HUES48 (cell line): ENCODE data around the gene MOV10L1.

Experiments
- H3K27ac ChIP-seq: one replicate; pipeline ENCODE4 v1.7.0; 2013; ENCODE audit warnings: low read depth, low read length, inconsistent platforms
- H3K27me3 ChIP-seq: 2 replicates; pipeline ENCODE4 v1.6.1; 2013; ENCODE audit warnings: mild to moderate bottlenecking, low read length; ENCODE audit not compliant: control insufficient read depth, insufficient read depth
- H3K36me3 ChIP-seq: 2 replicates; pipeline ENCODE4 v1.6.1; 2013; ENCODE audit warnings: low read length; ENCODE audit not compliant: control insufficient read depth, insufficient read depth
- H3K4me1 ChIP-seq: 2 replicates; pipeline ENCODE4 v1.6.1; 2013; ENCODE audit warnings: mild to moderate bottlenecking, low read length; ENCODE audit not compliant: control insufficient read depth, insufficient read depth
- H3K4me3 ChIP-seq: 2 replicates; pipeline ENCODE4 v1.5.1; 2013; ENCODE audit warnings: mild to moderate bottlenecking, low read depth, low read length
- H3K9ac ChIP-seq: 2 replicates; pipeline ENCODE4 v1.6.1; 2013; ENCODE audit warnings: mild to moderate bottlenecking, low read depth, low read length, moderate library complexity
- H3K9me3 ChIP-seq: 2 replicates; pipeline ENCODE4 v1.6.1; 2013; ENCODE audit warnings: low read length; ENCODE audit not compliant: control insufficient read depth, insufficient read depth

The MOV10L1 gene

GRCh38 chr22:50175921-50176849 lies 86.4 kb downstream of the MOV10L1 start:
- Histone ChIP-seq H3K9me3 (no peaks in the 10 kb centered on the region), H3K36me3 (0 out of 2 replicates have a peak, but pooled peaks cover 4% of the 10 kb centered on the region), H3K9ac (no peak overlapping the region), H3K4me1 (no peaks in the 10 kb centered on the region), H3K27ac (no peak overlapping the region), H3K4me3 (no peak overlapping the region), H3K27me3 (peaks cover 4% of the 10 kb centered on the region; the same call in 1 of the 2 replicates)

DNA sequence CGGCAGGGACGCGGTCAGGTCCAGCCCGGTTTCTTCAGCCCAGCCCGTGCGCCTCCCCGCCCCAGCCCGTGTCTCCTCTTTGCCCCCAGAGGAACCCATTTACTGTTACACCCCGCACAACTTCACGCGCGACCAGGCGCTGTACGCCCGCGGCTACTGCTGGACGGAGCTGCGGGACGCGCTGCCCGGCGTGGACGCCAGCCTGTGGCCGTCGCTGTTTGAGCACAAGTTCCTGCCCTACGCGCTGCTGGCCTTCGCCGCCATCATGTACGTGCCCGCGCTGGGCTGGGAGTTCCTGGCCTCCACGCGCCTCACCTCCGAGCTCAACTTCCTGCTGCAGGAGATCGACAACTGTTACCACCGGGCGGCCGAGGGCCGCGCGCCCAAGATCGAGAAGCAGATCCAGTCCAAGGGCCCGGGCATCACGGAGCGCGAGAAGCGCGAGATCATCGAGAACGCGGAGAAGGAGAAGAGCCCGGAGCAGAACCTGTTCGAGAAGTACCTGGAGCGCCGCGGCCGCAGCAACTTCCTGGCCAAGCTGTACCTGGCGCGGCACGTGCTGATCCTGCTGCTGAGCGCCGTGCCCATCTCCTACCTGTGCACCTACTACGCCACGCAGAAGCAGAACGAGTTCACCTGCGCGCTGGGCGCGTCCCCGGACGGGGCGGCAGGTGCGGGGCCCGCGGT lies 87.2 kb downstream of the MOV10L1 start:
- Histone ChIP-seq H3K27me3 (no peaks in the 10 kb centered on the region), H3K4me3 (no peak overlapping the region), H3K9me3 (no peaks in the 10 kb centered on the region), H3K4me1 (no peaks in the 10 kb centered on the region), H3K9ac (no peak overlapping the region), H3K36me3 (0 out of 2 replicates have a peak, but pooled peaks cover 4% of the 10 kb centered on the region), H3K27ac (no peak overlapping the region)

GRCh38 chr22:50177537-50178470 lies 88.0 kb downstream of the MOV10L1 start:
- Histone ChIP-seq H3K4me1 (no peaks in the 10 kb centered on the region), H3K36me3 (0 out of 2 replicates have a peak, but pooled peaks cover 4% of the 10 kb centered on the region), H3K9ac (no peak overlapping the region), H3K4me3 (no peak overlapping the region), H3K9me3 (no peaks in the 10 kb centered on the region), H3K27ac (no peak overlapping the region), H3K27me3 (no peaks in the 10 kb centered on the region)

- Histone ChIP-seq H3K4me1 (no peaks in the 10 kb centered on the region), H3K4me3 (no peak overlapping the region), H3K27me3 (no peaks in the 10 kb centered on the region), H3K36me3 (0 out of 2 replicates have a peak, but pooled peaks cover 4% of the 10 kb centered on the region), H3K9ac (no peak overlapping the region), H3K27ac (no peak overlapping the region), H3K9me3 (no peaks in the 10 kb centered on the region)
Observed at GRCh38 chr22:50178471-50178864, 88.7 kb downstream of the MOV10L1 start.

DNA sequence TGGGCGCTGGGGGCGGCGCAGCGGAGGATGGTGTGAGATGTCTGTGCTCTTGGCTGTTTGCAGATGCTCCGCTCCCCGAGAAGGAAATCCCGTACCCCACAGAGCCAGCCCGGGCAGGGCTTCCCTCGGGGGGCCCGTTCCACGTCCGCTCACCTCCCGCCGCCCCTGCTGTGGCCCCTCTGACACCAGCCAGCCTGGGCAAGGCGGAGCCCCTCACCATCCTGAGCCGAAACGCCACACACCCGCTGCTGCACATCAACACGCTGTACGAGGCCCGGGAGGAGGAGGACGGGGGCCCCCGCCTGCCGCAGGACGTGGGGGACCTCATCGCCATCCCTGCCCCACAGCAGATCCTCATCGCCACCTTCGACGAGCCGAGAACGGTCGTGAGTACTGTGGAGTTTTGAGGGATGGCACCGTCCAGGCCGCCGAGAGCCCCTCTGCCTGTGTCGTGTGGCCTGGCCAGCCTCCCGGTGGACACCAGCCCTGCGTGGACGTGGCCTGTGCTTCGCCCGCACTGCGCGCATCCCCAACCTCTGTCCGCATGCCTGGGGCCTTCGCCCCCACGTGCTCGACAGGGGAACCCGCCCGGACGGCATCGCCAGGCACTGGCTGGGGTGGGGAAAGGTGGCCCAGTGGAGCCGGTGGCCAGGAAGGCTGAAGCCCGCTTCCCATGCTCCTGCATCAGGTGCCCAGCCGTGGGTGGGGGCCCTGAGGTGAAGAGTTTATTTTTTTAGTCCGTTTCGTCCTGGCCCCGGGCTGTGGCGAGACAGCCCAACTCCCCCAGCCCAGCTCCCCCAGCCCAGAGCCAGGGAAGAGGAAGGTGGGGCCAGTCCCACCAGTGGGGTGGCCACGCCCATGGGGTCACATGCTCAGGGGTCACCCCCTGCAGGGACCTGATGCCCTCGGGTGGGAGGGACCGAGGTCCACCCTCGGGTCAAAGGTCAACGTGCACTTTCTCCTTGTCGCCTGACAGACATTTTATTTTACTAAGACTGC lies 89.4 kb downstream of the MOV10L1 start:
- Histone ChIP-seq H3K27ac (no peak overlapping the region), H3K27me3 (no peaks in the 10 kb centered on the region; the same call in 1 of the 2 replicates), H3K9me3 (no peaks in the 10 kb centered on the region), H3K9ac (no peak overlapping the region), H3K4me1 (peaks cover 4% of the 10 kb centered on the region; the same call in 1 of the 2 replicates), H3K36me3 (0 out of 2 replicates have a peak, but pooled peaks cover 4% of the 10 kb centered on the region), H3K4me3 (no peak overlapping the region)

GRCh38 chr22:50179937-50180726 lies 90.3 kb downstream of the MOV10L1 start:
- Histone ChIP-seq H3K4me1 (peaks cover 9% of the 10 kb centered on the region; the same call in 1 of the 2 replicates), H3K9ac (no peak overlapping the region), H3K27ac (no peak overlapping the region), H3K4me3 (no peak overlapping the region), H3K27me3 (peaks cover 3% of the 10 kb centered on the region; the same call in 1 of the 2 replicates), H3K9me3 (no peaks in the 10 kb centered on the region), H3K36me3 (0 out of 2 replicates have a peak, but pooled peaks cover 4% of the 10 kb centered on the region)

- 0 out of 2 replicates have a peak, but pooled peaks cover 4% of the 10 kb centered on the region for H3K36me3 ChIP-seq
- peaks cover 9% of the 10 kb centered on the region; the same call in 1 of the 2 replicates for H3K4me1 ChIP-seq
- no peak overlapping the region for H3K9ac ChIP-seq
- no peak overlapping the region for H3K27ac ChIP-seq
- no peak overlapping the region for H3K4me3 ChIP-seq
- peaks cover 6% of the 10 kb centered on the region; the same call in 1 of the 2 replicates for H3K27me3 ChIP-seq
- H3K9me3 ChIP-seq = no peaks in the 10 kb centered on the region
Observed at GRCh38 chr22:50180727-50181521, 91.1 kb downstream of the MOV10L1 start.

DNA sequence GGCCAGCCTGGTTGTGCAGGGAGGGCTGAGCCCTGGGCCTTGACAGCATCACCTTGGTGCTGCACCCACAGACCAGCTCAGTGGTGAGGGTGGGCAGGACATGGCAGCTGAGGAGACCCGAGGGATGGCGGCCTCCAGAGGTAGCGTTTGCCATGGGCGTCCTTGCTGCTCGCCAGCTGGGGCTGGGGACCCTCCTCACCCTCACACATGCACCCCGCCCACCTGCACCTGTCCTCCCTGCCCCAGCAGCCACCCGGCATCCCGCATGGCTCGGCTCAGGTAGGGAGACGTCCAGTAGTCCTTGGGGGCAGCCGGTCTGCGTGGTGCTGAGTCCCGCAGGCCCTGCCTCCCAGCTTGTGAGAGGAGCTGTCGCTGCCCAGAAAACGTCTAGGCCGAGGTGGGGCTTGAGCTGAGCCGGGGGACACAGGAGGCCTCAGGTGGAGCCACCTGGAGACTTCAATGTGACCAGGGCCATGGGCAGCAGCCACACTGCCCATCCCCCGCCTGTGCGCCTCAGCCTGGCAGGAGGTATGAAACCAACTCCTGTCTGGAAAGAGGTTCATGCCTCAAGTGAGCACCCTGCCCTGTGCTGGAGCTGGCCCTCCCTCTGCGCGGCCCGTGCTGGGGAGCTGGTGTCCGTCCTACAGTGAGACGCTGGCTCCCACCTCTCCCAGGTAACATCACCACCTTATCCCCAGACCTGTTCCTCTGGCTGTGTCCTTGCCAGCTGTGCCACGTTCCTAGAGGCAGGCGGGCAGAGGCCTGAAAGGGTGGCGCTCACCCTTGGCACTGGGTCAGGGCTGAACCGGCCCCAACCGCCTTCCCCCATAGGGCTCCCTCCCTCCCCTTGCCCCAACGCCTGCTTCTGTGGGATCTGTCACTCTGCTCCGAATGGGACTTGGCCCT lies 92.6 kb downstream of the MOV10L1 start:
- H3K9me3 ChIP-seq = no peaks in the 10 kb centered on the region
- peaks cover 6% of the 10 kb centered on the region; the same call in 1 of the 2 replicates for H3K27me3 ChIP-seq
- H3K4me1 ChIP-seq = peaks cover 12% of the 10 kb centered on the region; the same call in 1 of the 2 replicates
- no peak overlapping the region for H3K27ac ChIP-seq
- H3K36me3 ChIP-seq = 0 out of 2 replicates have a peak, but pooled peaks cover 4% of the 10 kb centered on the region
- no peak overlapping the region for H3K9ac ChIP-seq
- no peak overlapping the region for H3K4me3 ChIP-seq
